ENCODE results near the gene SSC4D. TPM values are rescaled to one million over a fixed set of nuclear protein-coding genes. Genes with fewer than 3 reads are reported as not detected.

Gene SSC4D
- 0.63 TPM for total RNA-seq

DNA sequence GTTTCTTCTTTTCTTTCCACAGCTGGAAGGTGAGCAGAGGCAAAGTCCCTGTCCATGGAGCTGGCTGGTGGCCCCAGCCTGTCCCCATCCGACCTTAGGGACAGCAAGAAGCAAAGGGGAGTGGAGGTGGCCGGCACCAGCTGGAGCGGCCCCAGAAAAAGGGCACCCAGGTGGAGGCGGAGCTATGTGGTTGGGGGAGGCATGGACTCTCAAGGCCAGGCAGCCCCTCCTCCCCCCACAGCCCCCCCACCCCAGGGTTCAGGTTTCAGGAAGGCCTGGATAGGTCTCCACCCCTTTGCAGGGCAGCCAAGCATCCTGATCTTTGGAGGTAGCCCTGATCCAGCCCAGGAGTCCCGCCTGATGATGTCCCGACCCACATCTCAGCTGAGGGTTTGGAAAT lies at the start of gene SSC4D:
Gene SSC4D, minus strand, starts transcription at position 161 of the 400 bp plus-strand sequence. CDS start 5,258 bp downstream, outside the sequence.

DNA sequence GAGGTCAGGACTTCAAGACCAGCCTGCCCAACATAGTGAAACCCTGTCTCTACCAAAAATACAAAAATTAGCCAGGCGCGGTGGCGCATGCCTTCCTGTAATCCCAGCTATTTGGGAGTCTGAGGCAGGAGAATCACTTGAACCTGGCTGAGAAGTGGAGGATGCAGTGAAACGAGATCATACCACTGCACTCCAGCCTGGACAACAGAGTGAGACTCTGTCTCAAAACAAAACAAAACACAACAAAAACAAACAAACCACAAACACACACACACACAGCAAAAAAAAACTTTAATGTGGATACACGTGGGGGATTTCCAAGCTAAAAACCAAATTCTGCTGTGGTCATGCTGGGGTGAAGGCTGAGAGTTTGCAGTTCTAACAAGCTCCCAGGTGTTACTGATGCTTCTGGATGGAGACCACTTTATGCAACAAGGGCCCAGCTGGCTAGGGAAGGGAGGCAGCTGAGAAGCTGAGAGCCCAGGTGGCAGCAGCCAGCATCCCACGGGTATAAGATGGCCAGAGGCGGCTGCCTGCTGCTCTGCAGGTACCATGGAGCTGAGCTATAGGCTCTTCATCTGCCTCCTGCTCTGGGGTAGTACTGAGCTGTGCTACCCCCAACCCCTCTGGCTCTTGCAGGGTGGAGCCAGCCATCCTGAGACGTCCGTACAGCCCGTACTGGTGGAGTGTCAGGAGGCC lies 15.1 kb upstream of the SSC4D start, which contains the start of gene ZP3:
Gene ZP3, plus strand, starts transcription at position 538 of the 699 bp plus-strand sequence. Its CDS starts 15 bp downstream, at position 553.

DNA sequence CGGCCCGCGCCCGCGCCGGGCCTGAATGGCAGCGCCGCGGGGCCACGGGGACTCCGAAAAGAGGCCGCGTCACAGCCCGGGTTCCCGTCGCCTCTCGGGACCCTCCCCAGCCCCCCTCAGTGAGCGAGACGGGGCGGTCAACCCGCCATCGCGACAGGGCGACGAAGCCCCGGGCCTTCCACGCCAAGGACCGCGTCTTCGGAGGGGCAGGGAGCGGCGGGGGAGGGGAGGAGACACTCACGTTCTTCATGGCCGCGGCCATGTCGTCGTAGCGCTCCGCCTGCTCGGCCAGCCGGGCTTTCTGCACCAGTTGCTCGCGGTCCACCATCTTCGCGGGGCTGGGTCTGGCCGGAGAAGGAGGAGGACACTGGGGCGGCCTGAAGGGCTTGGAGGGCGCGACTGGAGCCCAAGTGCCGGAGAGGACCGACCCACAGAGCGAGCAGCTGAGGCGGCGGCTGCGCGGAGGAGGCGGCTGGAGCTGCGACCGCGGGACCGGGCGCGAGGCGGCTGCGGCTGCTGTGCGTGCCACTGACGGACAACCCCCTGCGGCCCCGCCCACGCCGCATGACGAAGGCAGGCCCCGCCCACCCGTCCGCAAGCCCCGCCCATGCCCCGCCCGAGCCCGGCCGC lies 50.9 kb downstream of the SSC4D start, which contains the start of gene YWHAG:
Gene YWHAG, minus strand, starts transcription at position 511 of the 630 bp plus-strand sequence. Its CDS starts 183 bp downstream, at position 328.

Other genes with a start within 250 kb of the SSC4D start
- 16.9 TPM for gene SRRM3, start 207.8 kb downstream of the SSC4D start, total RNA-seq
- 3.8 TPM for gene HSPB1, start 107.0 kb downstream of the SSC4D start, total RNA-seq
- gene YWHAG, start 50.7 kb downstream of the SSC4D start, total RNA-seq: 321 TPM
- gene ZP3, start 15.3 kb upstream of the SSC4D start, total RNA-seq: 0.94 TPM
- 5.6 TPM for gene DTX2, start 52.0 kb upstream of the SSC4D start, total RNA-seq
- 0.63 TPM for gene UPK3B, start 100.9 kb upstream of the SSC4D start, total RNA-seq
- gene SPDYE16, start 133.6 kb upstream of the SSC4D start, total RNA-seq: not detected
- gene POMZP3, start 217.6 kb upstream of the SSC4D start, total RNA-seq: 7.5 TPM